Naive thymus-derived CD8-positive, alpha-beta T cell (primary cell): Measurements from ENCODE around the gene TBC1D2B. TPM values are rescaled to one million over a fixed set of nuclear protein-coding genes. Genes with fewer than 3 reads are reported as not detected.
A peak's percentile ranks its signal among the peaks of the same experiment; 100 is the strongest.
"Not testable (repeated sequence)": the region's sequence is repeated elsewhere in the genome, so short reads cannot be mapped to it uniquely, and the experiment has no call there.

Source experiments
- ATAC-seq, 2 donors: fragments of 150-1000 bp; cut with Tn5 transposase in 1 of 2; sonication (Bioruptor Pico), chemical (Tn5 transposase) in 1 of 2; 1 replicate in 1 of 2; 2 replicates in 1 of 2; pipeline ENCODE4 v1.10.0; 2021; ENCODE audit warnings: mild to moderate bottlenecking in 2 of 2, moderate library complexity in 2 of 2
- POLR2A ChIA-PET: fragments of 350-600 bp; sonication (Branson Sonifier 250); formaldehyde crosslinking; loops from one replicate; lab custom pipeline; 2021; ENCODE audit warnings: antibody characterized with exemption; lab: Charles Lee
- DNase-seq, 10 donors: peaks; one replicate each; pipeline versions ENCODE4 v3.0.0 to v3.0.0-alpha.2; 2020 to 2022
- H3K27ac Mint-ChIP-seq, 10 donors: one replicate each; pipeline ENCODE4 v1.8.0; 2020 to 2022; ENCODE audit warnings: mild to moderate bottlenecking in 10 of 10, mixed read lengths in 10 of 10, moderate library complexity in 4 of 10, inconsistent platforms in 1 of 10
- H3K27me3 Mint-ChIP-seq, 5 donors: one replicate each; pipeline ENCODE4 v1.8.0; 2021 to 2022; ENCODE audit warnings: mixed read lengths in 5 of 5
- H3K36me3 Mint-ChIP-seq, 3 donors: one replicate each; pipeline ENCODE4 v1.8.0; 2020 to 2022; ENCODE audit warnings: mixed read lengths in 3 of 3, mild to moderate bottlenecking in 2 of 3, inconsistent platforms in 1 of 3
- H3K4me1 Mint-ChIP-seq, 4 donors: one replicate each; pipeline ENCODE4 v1.8.0; 2021 to 2022; ENCODE audit warnings: mixed read lengths in 4 of 4
- H3K4me3 Mint-ChIP-seq, 10 donors: one replicate each; pipeline ENCODE4 v1.8.0; 2020 to 2022; ENCODE audit warnings: mild to moderate bottlenecking in 10 of 10, mixed read lengths in 10 of 10, moderate library complexity in 6 of 10, inconsistent platforms in 1 of 10
- H3K9me3 Mint-ChIP-seq, 9 donors: one replicate each; pipeline ENCODE4 v1.8.0; 2020 to 2022; ENCODE audit warnings: mixed read lengths in 9 of 9, mild to moderate bottlenecking in 3 of 9, inconsistent platforms in 1 of 9, moderate library complexity in 1 of 9
- polyA plus RNA-seq, 3 donors: library from polyadenylated mRNA; unstranded; fragments of 300-500 nt; fragmentation: Illumina TruSeq; gene quantifications; one replicate each; pipeline ENCODE4 v1.2.3, GENCODE V29; 2021
- total RNA-seq, 8 experiments: library from RNA in 2 of 8; stranded (reverse) in 2 of 8; gene quantifications; one replicate each; pipeline ENCODE4 v1.2.3 and lab custom pipeline; 2021 to 2026

Gene TBC1D2B
- total and polyA plus RNA-seq, 5 experiments from 2014 or later: 8.1 to 82.1 (median 14.0) TPM

DNA sequence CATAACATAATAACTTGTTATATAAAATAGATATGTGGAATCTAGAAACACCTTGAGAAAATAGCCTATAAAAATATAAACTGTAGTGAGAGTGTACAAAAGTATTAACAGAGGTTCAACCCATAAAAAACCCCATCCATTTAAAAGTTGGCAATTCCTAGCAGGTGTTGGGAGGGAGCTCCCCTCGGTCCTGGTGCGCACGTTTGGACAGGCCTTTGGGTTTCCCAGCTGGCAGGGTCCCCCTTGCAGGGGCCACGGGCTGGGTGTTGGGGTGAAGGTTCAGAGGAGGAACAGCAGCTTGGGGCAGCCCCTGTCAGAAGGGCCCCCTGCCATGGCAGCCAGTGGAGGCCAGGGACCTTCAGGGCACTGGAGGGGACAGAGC lies 82.0 kb downstream of the TBC1D2B start:
- Mint-ChIP-seq H3K36me3 (peaks cover 0 to 41% (median 6%) of the 10 kb centered on the region in 3 donors), H3K27ac (peak overlapping the region in 1 of 10 donors; percentile 25), H3K4me1 (peaks cover 8 to 20% (median 17%) of the 10 kb centered on the region in 4 donors)
- POLR2A ChIA-PET: interaction anchor here (0.6 kb wide), 1 partner anchor 15 kb away, joined by 5 read pairs; no protein-coding TSS in a partner anchor
- not testable (repeated sequence) for H3K9me3 Mint-ChIP-seq, ATAC-seq, H3K27me3 Mint-ChIP-seq, H3K4me3 Mint-ChIP-seq, DNase-seq

DNA sequence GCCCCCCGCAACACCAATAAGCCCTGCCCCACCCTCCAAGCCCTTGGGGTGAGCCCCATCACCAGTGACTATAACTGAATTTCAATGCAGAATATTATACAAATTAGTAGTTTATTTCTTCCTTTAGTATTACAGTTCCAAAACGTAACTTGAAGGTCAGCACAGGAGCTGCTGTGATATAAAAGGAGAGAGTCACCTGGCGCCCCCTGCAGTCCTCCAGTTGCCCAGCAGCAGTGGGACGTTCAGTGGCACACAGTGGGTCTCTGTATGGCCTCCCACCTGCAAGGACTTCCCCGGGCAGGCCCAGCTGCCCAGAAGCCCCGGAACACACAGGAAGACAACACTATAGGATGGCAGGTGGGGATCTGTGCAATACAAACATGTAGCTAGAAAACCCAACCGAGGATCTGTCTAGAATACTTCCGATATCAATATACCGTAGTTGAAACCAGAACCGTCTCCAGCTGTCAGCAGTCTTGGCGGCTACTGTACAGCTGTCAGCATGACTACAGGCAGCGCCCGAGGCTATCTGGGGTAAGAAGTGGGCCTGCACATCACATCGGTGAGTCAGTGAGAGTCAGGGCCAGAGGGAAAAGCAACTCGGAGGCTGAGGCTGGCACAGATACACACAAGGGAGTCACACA lies 82.5 kb downstream of the TBC1D2B start:
- Mint-ChIP-seq H3K36me3 (peaks cover 0 to 36% (median 2%) of the 10 kb centered on the region in 3 donors), H3K4me1 (peaks cover 7 to 21% (median 18%) of the 10 kb centered on the region in 4 donors), H3K27ac (peak overlapping the region in 2 of 10 donors; percentile 22 to 25)
- POLR2A ChIA-PET, H3K27me3 Mint-ChIP-seq, DNase-seq, ATAC-seq, H3K4me3 Mint-ChIP-seq, H3K9me3 Mint-ChIP-seq: not testable (repeated sequence)

DNA sequence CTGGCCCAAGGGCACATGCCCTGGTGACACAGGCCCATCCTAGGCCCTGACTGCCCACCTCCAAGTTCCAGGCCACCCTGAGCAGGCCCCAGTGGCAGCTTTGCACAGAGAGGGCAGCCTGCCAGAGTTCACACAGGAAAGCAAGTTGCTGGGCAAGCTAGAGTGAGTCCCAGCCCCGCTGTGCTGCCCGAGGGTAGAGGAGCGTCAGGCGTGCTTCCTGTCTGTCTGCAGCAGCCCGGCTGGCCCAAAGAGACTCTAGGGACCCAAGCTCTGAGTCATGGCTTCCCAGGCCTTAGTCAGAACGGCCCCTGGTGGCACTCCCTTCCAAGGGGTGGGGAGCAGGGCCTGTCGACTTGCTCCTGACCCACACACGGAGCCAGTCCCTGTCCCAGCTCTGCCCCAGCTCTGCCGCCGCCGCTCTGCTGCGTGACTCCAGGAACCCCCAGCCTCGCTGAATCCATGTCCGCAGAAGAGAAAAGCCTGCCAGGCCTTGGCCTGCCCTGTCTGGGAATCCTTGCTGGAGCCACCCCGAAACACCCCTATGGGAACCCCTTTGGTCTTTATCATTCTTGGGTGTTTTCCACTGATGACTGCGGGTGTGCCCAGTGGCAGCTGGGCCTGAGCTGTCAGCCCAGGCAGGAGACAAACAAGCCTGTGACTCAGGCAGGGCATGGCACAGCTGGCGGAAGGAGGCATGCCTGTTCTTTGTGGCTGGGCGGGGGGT lies 83.4 kb downstream of the TBC1D2B start:
- Mint-ChIP-seq H3K36me3 (peaks cover 0 to 30% (median 2%) of the 10 kb centered on the region in 3 donors), H3K27ac (peak overlapping the region in 6 of 10 donors; percentile 28 to 73 (median 62)), H3K4me3 (peak overlapping the region in 1 of 10 donors; percentile 19), H3K4me1 (peaks cover 8 to 26% (median 22%) of the 10 kb centered on the region in 4 donors)
- H3K9me3 Mint-ChIP-seq, POLR2A ChIA-PET, H3K27me3 Mint-ChIP-seq: not testable (repeated sequence)
- DNase-seq: peak in 1 of 10 donors; percentile 46
- peak in 1 of 2 donors; percentile 58 for ATAC-seq

- Mint-ChIP-seq H3K4me3 (no peak overlapping the region), H3K27me3 (peaks cover 0 to 1% (median 0%) of the 10 kb centered on the region in 5 donors), H3K36me3 (peaks cover 0 to 25% (median 2%) of the 10 kb centered on the region in 3 donors), H3K9me3 (no peaks in the 10 kb centered on the region), H3K27ac (peak overlapping the region in 9 of 10 donors; percentile 38 to 89 (median 60)), H3K4me1 (peaks cover 11 to 30% (median 24%) of the 10 kb centered on the region in 4 donors)
- POLR2A ChIA-PET: no interaction called here
- no peak for ATAC-seq
- no peak for DNase-seq
These were observed 84.1 kb downstream of the TBC1D2B start for GRCh38 chr15:77993374-77993911.

- DNase-seq (no peak), ATAC-seq (no peak)
- peaks cover 0 to 1% (median 0%) of the 10 kb centered on the region in 5 donors for H3K27me3 Mint-ChIP-seq
- H3K27ac Mint-ChIP-seq: peak overlapping the region in 7 of 10 donors; percentile 38 to 73 (median 60)
- H3K4me3 Mint-ChIP-seq: no peak overlapping the region
- peaks cover 13 to 33% (median 24%) of the 10 kb centered on the region in 4 donors for H3K4me1 Mint-ChIP-seq
- peaks cover 0 to 16% (median 0%) of the 10 kb centered on the region in 3 donors for H3K36me3 Mint-ChIP-seq
- H3K9me3 Mint-ChIP-seq: no peaks in the 10 kb centered on the region
- POLR2A ChIA-PET: interaction anchor here (0.8 kb wide), 1 partner anchor 112 kb away, joined by 3 read pairs; no protein-coding TSS in a partner anchor
These were observed 84.9 kb downstream of the TBC1D2B start for GRCh38 chr15:77992356-77993222.

DNA sequence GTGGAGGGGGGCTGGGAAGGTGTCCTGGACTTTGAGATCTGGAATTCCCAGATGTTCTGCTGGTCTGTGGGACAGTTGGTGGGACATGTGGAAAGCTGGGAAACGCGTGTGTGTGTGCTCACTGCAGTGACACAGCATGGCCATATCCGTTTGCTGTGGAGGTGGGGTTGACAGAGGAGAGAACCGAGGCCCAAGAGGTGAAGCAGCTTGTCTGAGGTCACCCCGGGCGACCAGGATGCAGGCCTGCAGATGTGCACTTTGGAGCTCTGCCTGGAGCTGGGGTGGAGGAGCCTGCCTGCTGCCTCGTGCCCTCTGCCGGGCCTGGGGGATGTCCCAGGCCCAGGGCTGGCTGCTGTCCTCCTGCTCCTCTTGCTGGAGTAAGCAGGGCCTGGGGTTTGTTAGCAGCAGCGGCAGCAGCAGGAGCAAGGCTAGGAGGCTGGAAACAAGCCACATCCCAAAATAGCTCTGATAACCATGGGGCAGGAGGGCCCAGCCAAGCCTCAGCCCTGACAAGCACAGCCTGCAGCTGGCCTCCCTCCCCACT lies 85.8 kb downstream of the TBC1D2B start:
- POLR2A ChIA-PET: interaction anchor here (0.8 kb wide), 1 partner anchor 113 kb away, joined by 3 read pairs; no protein-coding TSS in a partner anchor
- DNase-seq, H3K4me3 Mint-ChIP-seq, H3K36me3 Mint-ChIP-seq, H3K27me3 Mint-ChIP-seq, ATAC-seq, H3K9me3 Mint-ChIP-seq: not testable (repeated sequence)
- Mint-ChIP-seq H3K4me1 (peaks cover 13 to 33% (median 24%) of the 10 kb centered on the region in 4 donors), H3K27ac (peak overlapping the region in 5 of 10 donors; percentile 40 to 96 (median 78))

DNA sequence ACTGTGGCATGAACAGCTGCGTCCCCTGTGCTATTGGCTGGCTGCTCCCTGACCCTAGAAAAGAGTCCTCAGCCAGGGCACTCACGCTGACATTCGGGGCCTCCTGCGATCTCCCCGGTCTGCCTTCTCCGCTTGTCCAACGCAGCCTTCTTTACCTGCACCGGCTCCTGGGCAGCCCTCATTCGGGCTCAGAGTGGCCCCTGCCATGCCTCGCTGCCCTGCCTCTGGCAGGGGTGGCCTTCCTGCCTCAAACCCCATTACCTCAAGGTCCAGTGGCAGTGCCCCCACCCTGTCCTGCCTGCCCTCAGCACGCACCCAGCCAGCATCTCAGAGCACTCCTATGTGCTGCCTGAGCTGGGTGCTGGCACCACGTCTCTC lies 86.5 kb downstream of the TBC1D2B start:
- no peaks in the 10 kb centered on the region for H3K9me3 Mint-ChIP-seq
- H3K27ac Mint-ChIP-seq: peak overlapping the region in 5 of 10 donors; percentile 59 to 96 (median 87)
- POLR2A ChIA-PET: no interaction called here
- H3K4me3 Mint-ChIP-seq: peak overlapping the region in 1 of 10 donors; percentile 30
- peaks cover 0 to 2% (median 0%) of the 10 kb centered on the region in 3 donors for H3K36me3 Mint-ChIP-seq
- peaks cover 13 to 31% (median 24%) of the 10 kb centered on the region in 4 donors for H3K4me1 Mint-ChIP-seq
- ATAC-seq: no peak
- peaks cover 0 to 1% (median 0%) of the 10 kb centered on the region in 5 donors for H3K27me3 Mint-ChIP-seq
- peak in 1 of 10 donors; percentile 63 for DNase-seq

DNA sequence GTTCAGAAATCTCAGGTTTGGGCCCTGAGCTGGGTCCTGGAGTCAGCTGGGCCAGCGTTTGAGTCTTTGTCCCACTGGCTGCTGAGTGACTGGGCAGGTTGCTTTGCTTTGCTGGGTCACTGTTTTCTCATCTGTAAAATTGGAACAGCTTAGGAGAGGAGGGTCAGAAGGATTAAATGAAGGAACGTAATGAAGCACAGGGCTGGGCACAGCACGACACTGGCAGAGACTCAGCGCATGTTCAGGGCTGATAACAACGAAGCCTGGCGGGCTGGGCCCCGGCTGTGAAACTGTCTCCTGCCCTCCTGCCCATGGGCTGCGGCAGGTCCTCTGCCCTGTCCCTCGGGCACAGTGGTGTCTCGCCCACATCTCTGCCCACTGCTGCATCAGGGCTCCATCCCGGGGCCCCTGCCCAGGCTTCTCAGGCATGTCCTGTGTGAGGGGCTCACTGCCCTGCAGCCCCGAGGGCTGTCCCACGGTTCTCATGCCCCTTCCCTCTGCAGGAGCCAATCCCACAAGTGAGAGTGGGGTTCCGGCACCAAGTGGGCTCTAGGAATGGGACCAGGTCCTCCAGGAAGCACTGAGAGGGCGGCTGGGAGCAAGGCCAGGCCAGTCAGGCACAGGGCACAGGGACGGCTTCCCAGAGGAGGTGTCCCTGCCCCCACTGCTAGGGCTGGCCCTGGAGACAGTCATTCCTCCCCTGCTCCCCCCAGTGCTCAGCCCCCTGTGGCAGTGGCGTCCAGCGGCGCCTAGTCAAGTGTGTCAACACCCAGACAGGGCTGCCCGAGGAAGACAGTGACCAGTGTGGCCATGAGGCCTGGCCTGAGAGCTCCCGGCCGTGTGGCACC lies 88.0 kb downstream of the TBC1D2B start:
- POLR2A ChIA-PET: interaction anchor here (0.6 to 0.7 kb wide), 2 partner anchors 21 to 1578 kb away, joined by 3 read pairs; no protein-coding TSS in a partner anchor
- Mint-ChIP-seq H3K27ac (peak overlapping the region in 1 of 10 donors; percentile 24), H3K4me1 (peaks cover 13 to 31% (median 24%) of the 10 kb centered on the region in 4 donors)

GRCh38 chr15:77988347-77989295 lies 88.9 kb downstream of the TBC1D2B start:
- H3K4me1 Mint-ChIP-seq: peaks cover 13 to 31% (median 24%) of the 10 kb centered on the region in 4 donors
- POLR2A ChIA-PET: no interaction called here
- DNase-seq: peak in 1 of 10 donors; percentile 50
- H3K27me3 Mint-ChIP-seq: peaks cover 0 to 4% (median 0%) of the 10 kb centered on the region in 5 donors
- no peaks in the 10 kb centered on the region for H3K36me3 Mint-ChIP-seq
- H3K9me3 Mint-ChIP-seq: no peaks in the 10 kb centered on the region
- H3K4me3 Mint-ChIP-seq: no peak overlapping the region
- peak overlapping the region in 5 of 10 donors; percentile 34 to 87 (median 71) for H3K27ac Mint-ChIP-seq
- ATAC-seq: no peak

More for the DNA sequence above, 88.0 kb downstream of the TBC1D2B start:
- ATAC-seq (no peak), DNase-seq (no peak)
- Mint-ChIP-seq H3K36me3 (no peaks in the 10 kb centered on the region), H3K9me3 (no peaks in the 10 kb centered on the region), H3K27me3 (peaks cover 0 to 1% (median 0%) of the 10 kb centered on the region in 5 donors), H3K4me3 (no peak overlapping the region)

GRCh38 chr15:77987765-77988136 lies 89.8 kb downstream of the TBC1D2B start:
- H3K9me3 Mint-ChIP-seq, ATAC-seq, H3K36me3 Mint-ChIP-seq, H3K27ac Mint-ChIP-seq, DNase-seq, H3K4me3 Mint-ChIP-seq, POLR2A ChIA-PET: not testable (repeated sequence)
- Mint-ChIP-seq H3K27me3 (peaks cover 0 to 11% (median 3%) of the 10 kb centered on the region in 5 donors), H3K4me1 (peaks cover 12 to 35% (median 20%) of the 10 kb centered on the region in 4 donors)
